BJ (cell line): ENCODE data around the gene GPN2. TPM values are rescaled to one million over a fixed set of nuclear protein-coding genes. Genes with fewer than 3 reads are reported as not detected.

Experiments
- CTCF ChIA-PET: fragments of 350-600 bp; formaldehyde crosslinking; extraction: SDS; loops from one replicate; lab custom pipeline; 2021; ENCODE audit warnings: antibody characterized with exemption, inconsistent platforms; lab: Yijun Ruan, JAX
- POLR2A ChIA-PET: fragments of 300-600 bp; sonication (Branson Sonifier 250); formaldehyde crosslinking; extraction: SDS; loops from one replicate; lab custom pipeline; 2021; ENCODE audit warnings: antibody characterized with exemption; lab: Charles Lee
- DNase-seq: peaks from one replicate; pipeline ENCODE4 v3.0.0-alpha.2; 2011; ENCODE audit warnings: low read depth
- H3K27me3 ChIP-seq: 2 replicates; pipeline ENCODE4 v1.6.0; 2011; ENCODE audit warnings: low read length; ENCODE audit not compliant: control insufficient read depth, insufficient read depth
- H3K36me3 ChIP-seq: 2 replicates; pipeline ENCODE4 v1.5.1; 2011; ENCODE audit warnings: low read length; ENCODE audit not compliant: control insufficient read depth, insufficient read depth
- H3K4me3 ChIP-seq: 2 replicates; pipeline ENCODE4 v1.5.1; 2011; ENCODE audit warnings: low read depth, mild to moderate bottlenecking, control low read depth, low read length
- CTCF ChIP-seq: IDR thresholded peaks from 2 replicates; pipeline ENCODE4 v1.5.1; 2011; ENCODE audit warnings: low read depth, mild to moderate bottlenecking, control low read depth, inconsistent platforms, low read length, moderate library complexity; ENCODE audit not compliant: insufficient read depth
- polyA plus RNA-seq: library from polyadenylated mRNA; depleted of rRNA; stranded (reverse); fragments of >200 nt; gene quantifications from 2 replicates; pipeline ENCODE4 v1.2.3, GENCODE V29; 2011

The GPN2 gene
- polyA plus RNA-seq, 1 experiment: 44.9 TPM

- Histone ChIP-seq H3K4me3 (no peak overlapping the region), H3K27me3 (no peaks in the 10 kb centered on the region), H3K36me3 (peaks cover 8% of the 10 kb centered on the region)
- DNase-seq: no peak
- TF ChIP-seq CTCF: no peak
- POLR2A ChIA-PET: no interaction called here
- CTCF ChIA-PET: interaction anchor here (0.8 to 4.2 kb wide), 8 partner anchors 10 to 359 kb away, joined by 3 to 14 read pairs (median 6); partner anchors contain the start of gene ZDHHC18
These were observed 31.0 kb downstream of the GPN2 start for GRCh38 chr1:26858891-26859640.

GRCh38 chr1:26858160-26858559 lies 31.9 kb downstream of the GPN2 start:
- DNase-seq: no peak
- Histone ChIP-seq H3K36me3 (peaks cover 12% of the 10 kb centered on the region), H3K4me3 (no peak overlapping the region), H3K27me3 (no peaks in the 10 kb centered on the region)
- POLR2A ChIA-PET: no interaction called here
- no peak for TF ChIP-seq CTCF
- CTCF ChIA-PET: interaction anchor here (0.7 to 4.2 kb wide), 6 partner anchors 9 to 358 kb away, joined by 3 to 14 read pairs (median 8); no protein-coding TSS in a partner anchor

GRCh38 chr1:26857473-26858060 lies 32.5 kb downstream of the GPN2 start:
- Histone ChIP-seq H3K4me3 (no peak overlapping the region), H3K27me3 (no peaks in the 10 kb centered on the region), H3K36me3 (peaks cover 13% of the 10 kb centered on the region)
- ChIA-PET POLR2A (no interaction called here), CTCF (interaction anchor here (0.7 to 4.2 kb wide), 5 partner anchors 9 to 187 kb away, joined by 3 to 14 read pairs (median 12); no protein-coding TSS in a partner anchor)
- no peak for DNase-seq
- TF ChIP-seq CTCF: no peak

- CTCF ChIA-PET: interaction anchor here (0.8 to 2.9 kb wide), 6 partner anchors 8 to 29 kb away, joined by 3 to 14 read pairs (median 4); no protein-coding TSS in a partner anchor
- POLR2A ChIA-PET: no interaction called here
- Histone ChIP-seq H3K36me3 (peaks cover 17% of the 10 kb centered on the region), H3K4me3 (no peak overlapping the region), H3K27me3 (no peaks in the 10 kb centered on the region)
- no peak for TF ChIP-seq CTCF
- DNase-seq: no peak
These were observed 33.2 kb downstream of the GPN2 start for GRCh38 chr1:26856604-26857469.
